ENCODE data around the gene SOHLH2. TPM values are rescaled to one million over a fixed set of nuclear protein-coding genes. Genes with fewer than 3 reads are reported as not detected.

SOHLH2 gene, protein sequence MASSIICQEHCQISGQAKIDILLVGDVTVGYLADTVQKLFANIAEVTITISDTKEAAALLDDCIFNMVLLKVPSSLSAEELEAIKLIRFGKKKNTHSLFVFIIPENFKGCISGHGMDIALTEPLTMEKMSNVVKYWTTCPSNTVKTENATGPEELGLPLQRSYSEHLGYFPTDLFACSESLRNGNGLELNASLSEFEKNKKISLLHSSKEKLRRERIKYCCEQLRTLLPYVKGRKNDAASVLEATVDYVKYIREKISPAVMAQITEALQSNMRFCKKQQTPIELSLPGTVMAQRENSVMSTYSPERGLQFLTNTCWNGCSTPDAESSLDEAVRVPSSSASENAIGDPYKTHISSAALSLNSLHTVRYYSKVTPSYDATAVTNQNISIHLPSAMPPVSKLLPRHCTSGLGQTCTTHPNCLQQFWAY
- total RNA-seq: not detected in 2 replicates

DNA sequence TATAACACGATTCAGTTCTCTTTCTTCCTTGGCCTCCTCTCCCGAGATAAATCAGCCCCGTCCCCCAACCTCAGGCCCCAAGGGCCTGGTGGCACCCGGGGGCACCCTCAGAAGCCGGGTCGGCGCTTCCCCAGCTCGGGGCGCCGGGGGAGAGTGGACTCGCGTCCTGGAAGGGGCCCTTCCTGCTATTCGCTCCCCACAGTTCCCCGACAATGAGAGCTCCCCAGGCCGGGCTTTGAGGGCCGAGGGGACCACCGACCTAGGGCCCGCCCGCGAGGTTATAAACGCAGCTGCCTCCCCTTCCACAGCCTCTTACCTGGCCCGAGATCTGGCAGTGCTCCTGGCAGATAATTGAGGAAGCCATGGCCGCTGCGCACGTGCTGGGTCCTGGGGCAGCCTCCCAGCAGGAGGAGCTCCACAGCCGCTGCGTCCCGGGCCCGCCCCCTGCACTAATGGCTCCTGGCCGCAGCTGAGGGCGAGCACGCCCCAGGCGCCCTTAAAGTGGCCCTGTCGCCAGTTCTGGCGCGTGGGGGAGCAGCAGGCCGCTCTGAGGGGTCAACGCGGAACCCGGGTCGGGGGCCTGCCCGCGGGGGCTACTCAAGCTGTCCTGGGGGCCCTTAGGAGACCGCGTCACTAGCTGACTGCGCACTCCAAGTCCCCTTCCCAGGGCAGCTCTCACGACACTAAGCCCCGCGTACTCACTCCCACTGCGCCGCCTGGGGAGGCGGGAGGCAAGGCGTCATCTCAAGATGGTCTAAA, at the start of gene SOHLH2:
Gene SOHLH2 (minus strand): TSS at position 394 of the 759 bp plus-strand sequence. CDS start 30 bp downstream, at position 364.

GRCh38 chr13:36131222-36131930, 83.0 kb downstream of the SOHLH2 start, which contains the start of gene DCLK1:
TSS of gene DCLK1 (minus strand) at chr13:36131382.

Other genes starting within 250 kb of the SOHLH2 start
- 3.2 and 10.0 TPM in 2 replicates for gene DCLK1, start 83.2 kb downstream of the SOHLH2 start, total RNA-seq
- gene CCDC169, start 83.3 kb upstream of the SOHLH2 start, total RNA-seq: 0.90 TPM in 1 of 2 replicates, not detected in the other
- gene SPART, start 131.8 kb upstream of the SOHLH2 start, total RNA-seq: 65.9 and 104 TPM in 2 replicates
- 4.0 and 7.5 TPM in 2 replicates for gene CCNA1, start 217.9 kb upstream of the SOHLH2 start, total RNA-seq